Neural cell (in vitro differentiated cells): ENCODE measurements around the gene PKNOX2. TPM values are rescaled to one million over a fixed set of nuclear protein-coding genes. Genes with fewer than 3 reads are reported as not detected.

Experiments
- H2AFZ ChIP-seq: fragments of 200-600, 300-800 bp; sonication (generic), shearing (Covaris generic); 2 replicates; pipeline ENCODE4 v1.6.0; 2014; ENCODE audit warnings: low read depth, mild to moderate bottlenecking, antibody characterized with exemption, low read length, moderate library complexity
- H3F3A ChIP-seq: fragments of 200-600 bp; shearing (Covaris generic); 2 replicates; pipeline ENCODE4 v1.6.1; 2016; ENCODE audit warnings: mild to moderate bottlenecking, moderate library complexity, mixed read lengths, antibody characterized with exemption, low read length; ENCODE audit not compliant: insufficient read depth, poor library complexity, severe bottlenecking
- H3K27ac ChIP-seq: fragments of 200-600, 300-800 bp; sonication (generic), shearing (Covaris generic); 2 replicates; pipeline ENCODE4 v1.5.1; 2014; ENCODE audit warnings: mild to moderate bottlenecking, low read length, moderate library complexity
- H3K27me3 ChIP-seq: fragments of 300-800, 200-600 bp; sonication (generic), shearing (Covaris generic); 2 replicates; pipeline ENCODE4 v1.6.0; 2014; ENCODE audit warnings: mild to moderate bottlenecking, low read depth, low read length, moderate library complexity; ENCODE audit not compliant: insufficient read depth
- H3K36me3 ChIP-seq: fragments of 300-800, 200-600 bp; sonication (generic), shearing (Covaris generic); 2 replicates; pipeline ENCODE4 v1.5.1; 2014; ENCODE audit warnings: mild to moderate bottlenecking, antibody characterized with exemption, low read length, moderate library complexity; ENCODE audit not compliant: insufficient read depth
- H3K4me2 ChIP-seq: fragments of 300-800, 200-600 bp; sonication (generic), shearing (Covaris generic); 2 replicates; pipeline ENCODE4 v1.6.0; 2014; ENCODE audit warnings: mild to moderate bottlenecking, low read length
- H3K4me3 ChIP-seq: fragments of 300-800, 200-600 bp; sonication (generic), shearing (Covaris generic); 2 replicates; pipeline ENCODE4 v1.5.1; 2014; ENCODE audit warnings: mild to moderate bottlenecking, low read length, moderate library complexity
- H3K79me2 ChIP-seq: fragments of 200-600 bp; shearing (Covaris generic); replicated peaks from 2 replicates; pipeline ENCODE4 v1.6.0; 2014; ENCODE audit warnings: mild to moderate bottlenecking, low read length, moderate library complexity; ENCODE audit not compliant: insufficient read depth
- H3K9ac ChIP-seq: fragments of 300-800, 200-600 bp; sonication (generic), shearing (Covaris generic); 2 replicates; pipeline ENCODE4 v1.6.1; 2016; ENCODE audit warnings: mild to moderate bottlenecking, low read length, mixed read lengths
- H3K9me2 ChIP-seq: fragments of 200-600 bp; shearing (Covaris generic); 2 replicates; pipeline ENCODE4 v1.6.1; 2016; ENCODE audit warnings: mild to moderate bottlenecking, low read length, mixed read lengths; ENCODE audit not compliant: insufficient read depth
- H3K9me3 ChIP-seq: fragments of 200-600, 300-800 bp; sonication (generic), shearing (Covaris generic); 2 replicates; pipeline ENCODE4 v1.6.1; 2016; ENCODE audit warnings: mild to moderate bottlenecking, mixed run types, low read length, moderate library complexity, mixed read lengths
- H4K20me1 ChIP-seq: fragments of 200-600 bp; shearing (Covaris generic); 2 replicates; pipeline ENCODE4 v1.6.1; 2016; ENCODE audit warnings: mild to moderate bottlenecking, mixed run types; ENCODE audit not compliant: insufficient read depth
- CTCF ChIP-seq: fragments of 450-650 bp; IDR thresholded peaks from 2 replicates; pipeline ENCODE4 v1.5.1; 2014; ENCODE audit warnings: antibody characterized with exemption, mild to moderate bottlenecking, moderate library complexity; ENCODE audit not compliant: poor library complexity, severe bottlenecking
- EP300 ChIP-seq: fragments of 450-650 bp; conservative IDR thresholded peaks from 2 replicates; pipeline ENCODE4 v1.6.1; 2014; ENCODE audit warnings: antibody characterized with exemption, mild to moderate bottlenecking, moderate library complexity; ENCODE audit not compliant: poor library complexity, severe bottlenecking
- EZH2 ChIP-seq: fragments of 200-600, 300-800 bp; shearing (Covaris generic), sonication (generic); IDR thresholded peaks from 2 replicates; pipeline ENCODE4 v1.6.1; 2014; ENCODE audit warnings: antibody characterized with exemption, low read length, borderline replicate concordance, mild to moderate bottlenecking; ENCODE audit not compliant: insufficient read depth, poor library complexity, severe bottlenecking
- MXI1 ChIP-seq: fragments of 450-650 bp; conservative IDR thresholded peaks from 2 replicates; pipeline ENCODE4 v1.6.1; 2014; ENCODE audit warnings: antibody characterized with exemption, mild to moderate bottlenecking; ENCODE audit not compliant: poor library complexity, severe bottlenecking
- POLR2AphosphoS5 ChIP-seq: IDR thresholded peaks from 2 replicates; pipeline ENCODE4 v1.6.1; 2012
- RAD21 ChIP-seq: fragments of 450-650 bp; conservative IDR thresholded peaks from 2 replicates; pipeline ENCODE4 v1.6.1; 2014; ENCODE audit warnings: antibody characterized with exemption, mild to moderate bottlenecking, moderate library complexity
- REST ChIP-seq: IDR thresholded peaks from 2 replicates; pipeline ENCODE4 v1.6.1; 2012; ENCODE audit warnings: borderline replicate concordance
- SMC3 ChIP-seq: fragments of 450-650 bp; conservative IDR thresholded peaks from 2 replicates; pipeline ENCODE4 v1.6.1; 2014; ENCODE audit warnings: antibody characterized with exemption, mild to moderate bottlenecking, moderate library complexity; ENCODE audit not compliant: poor library complexity
- TAF1 ChIP-seq: IDR thresholded peaks from 2 replicates; pipeline ENCODE4 v1.6.1; 2012; ENCODE audit warnings: low read depth
- polyA plus RNA-seq: library from polyadenylated mRNA; depleted of rRNA; stranded (reverse); fragments of >200 nt; gene quantifications from 2 replicates; pipeline ENCODE4 v1.2.3, GENCODE V29; 2014

PKNOX2 gene
- polyA plus RNA-seq, 1 donor from 2014 or later, result 0.99 TPM

- no peak overlapping the region for H3K9ac ChIP-seq
- no peaks in the 10 kb centered on the region for H3K9me3 ChIP-seq
- H3K4me2 ChIP-seq, result no peak overlapping the region
- no peaks in the 10 kb centered on the region for H3F3A ChIP-seq
- H3K27me3 ChIP-seq, result no peaks in the 10 kb centered on the region
- no peak overlapping the region for H2AFZ ChIP-seq
- TF ChIP-seq EZH2, result no peak
- H3K27ac ChIP-seq, result no peak overlapping the region
- H3K4me3 ChIP-seq, result no peak overlapping the region
- H3K79me2 ChIP-seq, result no peaks in the 10 kb centered on the region
- no peaks in the 10 kb centered on the region for H4K20me1 ChIP-seq
- H3K9me2 ChIP-seq, result no peaks in the 10 kb centered on the region
- H3K36me3 ChIP-seq, result no peaks in the 10 kb centered on the region
Observed at GRCh38 chr11:125253289-125253688, 88.7 kb downstream of the PKNOX2 start.

GRCh38 chr11:125253795-125254525, 89.4 kb downstream of the PKNOX2 start:
- no peak overlapping the region for H3K4me2 ChIP-seq
- no peaks in the 10 kb centered on the region for H3K36me3 ChIP-seq
- TF ChIP-seq RAD21 (no peak), POLR2AphosphoS5 (no peak), EZH2 (no peak), EP300 (no peak), MXI1 (no peak), TAF1 (no peak), CTCF (no peak), REST (no peak), SMC3 (no peak)
- H4K20me1 ChIP-seq, result no peaks in the 10 kb centered on the region
- no peak overlapping the region for H3K27ac ChIP-seq
- H3K79me2 ChIP-seq, result no peaks in the 10 kb centered on the region
- no peaks in the 10 kb centered on the region for H3K9me3 ChIP-seq
- H3F3A ChIP-seq, result no peaks in the 10 kb centered on the region
- H3K27me3 ChIP-seq, result no peaks in the 10 kb centered on the region
- no peaks in the 10 kb centered on the region for H3K9me2 ChIP-seq
- no peak overlapping the region for H2AFZ ChIP-seq
- H3K4me3 ChIP-seq, result no peak overlapping the region
- H3K9ac ChIP-seq, result no peak overlapping the region
